ELF-1 (cell line): ENCODE results near the gene PAGE4.

Experiments used
- DNase-seq: peaks from one replicate; pipeline ENCODE4 v3.0.0-alpha.2; 2016; ENCODE audit warnings: low read depth, low spot score

The PAGE4 gene

GRCh38 chrX:49868739-49869138, 39.6 kb downstream of the PAGE4 start:
- DNase-seq, result no peak

- DNase-seq, result no peak
These were observed 47.6 kb downstream of the PAGE4 start for GRCh38 chrX:49876750-49877149.

DNA sequence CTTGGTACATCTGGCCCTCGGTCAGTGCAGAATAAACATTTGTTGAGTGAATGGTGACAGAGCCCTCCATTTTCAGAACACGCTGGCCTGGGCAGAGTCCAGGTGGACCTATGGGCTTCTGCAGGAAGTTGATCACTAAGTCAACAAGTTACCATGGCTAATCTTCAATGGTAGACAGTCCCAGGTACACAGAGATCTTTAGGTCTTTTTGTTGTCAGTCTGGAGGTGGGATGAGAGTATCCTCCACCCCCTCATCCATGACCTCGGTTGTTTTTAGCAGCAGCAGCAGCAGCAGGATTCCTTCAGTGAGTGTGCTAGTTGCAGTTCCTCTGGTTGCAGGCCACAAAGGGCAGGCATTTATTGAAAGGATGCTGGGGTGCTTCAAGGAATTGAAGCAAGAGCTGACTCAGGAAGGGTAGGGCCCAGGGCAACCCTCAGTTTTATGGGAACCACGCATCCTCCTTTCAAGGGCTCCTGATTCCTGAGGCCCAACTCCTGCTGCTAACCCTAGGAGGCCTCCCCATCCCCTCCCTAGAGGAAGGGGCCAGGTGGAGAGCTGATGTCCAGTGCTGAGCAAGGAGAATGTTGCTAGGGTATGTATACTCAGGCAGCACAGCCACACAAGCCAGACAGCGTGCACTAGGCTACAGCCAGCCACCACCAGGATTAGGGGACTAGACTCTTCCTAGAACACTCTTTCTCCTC, 48.4 kb downstream of the PAGE4 start:
- DNase-seq, result no peak

DNA sequence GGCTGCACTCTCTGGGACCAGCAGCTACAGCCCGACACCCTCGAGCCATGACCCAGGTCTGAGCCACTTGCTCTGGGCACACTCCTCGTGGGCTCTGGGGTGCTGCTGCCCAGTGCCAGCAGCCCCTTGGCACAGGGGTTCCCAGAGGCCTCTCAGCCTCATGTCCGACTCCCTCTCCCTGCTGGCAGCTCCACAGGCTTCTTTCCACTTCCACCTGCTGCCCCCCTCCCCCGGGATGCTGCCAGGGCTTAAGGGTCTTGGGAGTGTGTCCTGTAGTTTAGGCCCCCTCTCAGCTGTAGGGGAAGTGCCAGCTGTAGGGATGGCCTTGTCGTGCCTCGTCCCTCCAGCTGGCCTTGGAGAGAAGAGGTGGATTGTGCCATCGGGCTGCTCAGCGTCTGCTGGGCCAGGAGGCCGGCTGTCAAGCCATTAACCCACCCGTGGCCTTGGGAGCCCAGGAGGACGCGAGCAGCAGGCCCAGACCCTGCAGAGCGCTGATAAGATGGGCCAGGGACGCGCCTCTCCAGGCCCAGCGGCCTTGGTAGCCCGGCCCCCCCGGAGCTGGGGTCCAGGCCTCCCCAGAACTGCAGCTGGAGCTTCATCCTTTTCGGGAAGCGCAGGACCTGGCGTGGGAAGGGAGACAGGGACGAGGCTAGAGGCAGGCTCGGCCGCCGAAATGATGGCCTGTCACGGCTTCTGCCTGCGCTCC, 49.2 kb downstream of the PAGE4 start:
- DNase-seq, result no peak

DNA sequence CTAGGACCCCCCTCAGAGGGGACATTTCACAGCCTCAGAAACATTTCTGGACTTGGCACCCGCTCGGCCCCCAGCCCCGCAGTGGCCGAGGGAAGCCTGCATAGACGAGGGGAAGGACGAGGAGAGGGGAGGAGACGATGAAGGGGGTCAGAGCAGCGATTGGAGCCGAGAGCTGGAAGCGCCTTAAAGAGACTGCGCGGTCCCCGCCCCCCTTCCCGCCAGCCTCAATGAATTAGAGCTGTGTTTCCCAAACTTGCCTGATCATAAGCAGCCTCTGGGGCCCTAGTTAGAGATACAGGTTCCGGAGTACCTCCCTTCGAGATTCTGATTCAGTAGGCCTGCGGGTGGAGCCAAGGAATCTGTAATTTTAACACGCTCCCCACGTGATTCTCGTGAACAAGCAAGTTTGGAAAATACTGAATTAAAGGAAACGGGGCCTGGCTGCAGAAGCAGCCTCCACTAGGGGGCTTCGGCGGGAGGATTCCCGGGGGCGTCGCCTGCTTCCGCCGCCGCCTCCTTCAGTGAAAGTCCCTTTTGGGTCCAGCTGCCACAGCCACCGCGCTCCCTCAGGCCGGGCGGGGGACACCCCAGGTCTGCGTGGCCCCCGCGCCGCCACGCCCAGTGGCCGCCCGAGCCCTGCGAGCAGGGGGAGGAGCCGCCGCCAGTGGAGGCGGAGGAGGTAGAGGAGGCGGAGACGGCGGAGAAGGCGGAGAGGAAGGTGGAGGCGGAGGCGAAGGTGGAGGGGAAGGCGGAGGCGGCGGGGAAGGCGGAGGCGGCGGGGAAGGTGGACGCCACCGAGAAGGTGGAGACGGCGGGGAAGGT, 49.9 kb downstream of the PAGE4 start, which contains the start of gene USP27X:
USP27X (plus strand) TSS at position 651 of the 822 bp plus-strand sequence. CDS start 824 bp downstream, outside the sequence.
- DNase-seq, result peak; percentile 95

- no peak for DNase-seq
These were observed 50.7 kb downstream of the PAGE4 start for GRCh38 chrX:49879656-49880277.

- no peak for DNase-seq
These were observed 51.6 kb downstream of the PAGE4 start for GRCh38 chrX:49880668-49881067.
